Measurements from ENCODE around the gene GHRL. TPM values are rescaled to one million over a fixed set of nuclear protein-coding genes. Genes with fewer than 3 reads are reported as not detected.

The GHRL gene
- total and polyA plus RNA-seq, 12 donors: 0.33 to 2.2 (median 0.97) TPM; not detected in 7

GRCh38 chr3:10238345-10239183, 54.2 kb downstream of the GHRL start:
- DNase-seq: no peak
- H3K4me1 ChIP-seq (replicated peaks in 1 of 2): no peaks in the 10 kb centered on the region
- no peak overlapping the region for H3K4me3 ChIP-seq
- TF ChIP-seq CTCF (IDR thresholded peaks at IDR 0.05): no peak
- TF ChIP-seq POLR2A (IDR thresholded peaks at IDR 0.05): no peak
- no peaks in the 10 kb centered on the region for H3K36me3 ChIP-seq (replicated peaks in 1 of 2)
- H3K27ac ChIP-seq: no peak overlapping the region
- no peaks in the 10 kb centered on the region for H3K9me3 ChIP-seq (replicated peaks in 1 of 3)
- H3K27me3 ChIP-seq: no peaks in the 10 kb centered on the region
- WGBS, 4 donors: 87 to 91% (median 89%) methylated on average over 13 to 15 of the region's 15 CpGs
- intact Hi-C loops (cut with DNase I): no loop called here

MicroRNAs within 50 kb of the gene (microRNA counts, 767-probe panel; counts per million panel counts)
- 0 counts per million in 2 donors for microRNA hsa-miR-378b

Small RNAs within 50 kb of the gene (microRNA-seq; reads per million reads assigned to microRNA genes)
- gene MIR378B: 0 to 1.3 (median 0) reads per million in 3 donors

Small RNAs within 50 kb of the gene (small RNA-seq; reads per million reads assigned to genes)
- 0 reads per million in 2 donors for gene MIR378B
- 0 reads per million in 2 donors for gene RF02126

Other genes starting within 250 kb of the GHRL start
- not detected for gene FANCD2OS, start 184.7 kb downstream of the GHRL start, total RNA-seq
- not detected for gene FANCD2OS, start 184.7 kb downstream of the GHRL start, polyA plus RNA-seq
- 100 to 1,000 TPM in 6 of 9 donors, 10 to 100 TPM in 3; 41.7 to 161 (median 109) TPM for gene BRK1, start 177.3 kb downstream of the GHRL start, total RNA-seq
- gene BRK1, start 177.3 kb downstream of the GHRL start, polyA plus RNA-seq: 100 to 1,000 TPM in 1 of 3 donors, 10 to 100 TPM in 2; 78.2 to 171 (median 94.1) TPM
- 10 to 100 TPM; 27.9 to 59.7 (median 43.8) TPM for gene VHL, start 151.2 kb downstream of the GHRL start, total RNA-seq
- 10 to 100 TPM; 22.3 to 29.9 (median 28.4) TPM for gene VHL, start 151.2 kb downstream of the GHRL start, polyA plus RNA-seq
- 1 to 10 TPM; 2.5 to 8.7 (median 6.2) TPM for gene IRAK2, start 128.0 kb downstream of the GHRL start, total RNA-seq
- gene IRAK2, start 128.0 kb downstream of the GHRL start, polyA plus RNA-seq: 1 to 10 TPM; 2.1 to 3.7 (median 2.3) TPM
- 10 to 100 TPM; 10.0 to 34.8 (median 24.2) TPM for gene TATDN2, start 44.5 kb downstream of the GHRL start, total RNA-seq
- gene TATDN2, start 44.5 kb downstream of the GHRL start, polyA plus RNA-seq: 10 to 100 TPM; 14.9 to 22.6 (median 16.7) TPM
- 100 to 1,000 TPM in 4 of 9 donors, 10 to 100 TPM in 5; 76.2 to 166 (median 98.0) TPM for gene SEC13, start 28.2 kb upstream of the GHRL start, total RNA-seq
- 100 to 1,000 TPM in 1 of 3 donors, 10 to 100 TPM in 2; 61.0 to 146 (median 70.8) TPM for gene SEC13, start 28.2 kb upstream of the GHRL start, polyA plus RNA-seq
- gene ATP2B2, start 212.6 kb upstream of the GHRL start, total RNA-seq: 1 to 10 TPM in 7 of 9 donors, under 1 TPM in 2; 0.58 to 3.0 (median 1.7) TPM
- gene ATP2B2, start 212.6 kb upstream of the GHRL start, polyA plus RNA-seq: 1 to 10 TPM in 2 of 3 donors, under 1 TPM in 1; 0.37 to 1.6 (median 1.0) TPM

Measured in adrenal gland (tissue), 12 donors.